ENCODE measurements around the gene TRAPPC14. TPM values are rescaled to one million over a fixed set of nuclear protein-coding genes. Genes with fewer than 3 reads are reported as not detected.

The TRAPPC14 gene
- total and polyA plus RNA-seq, 2 of the 13 experiments (the other 11 are each of a cell fraction or from before 2014, with no cell fraction given), result 4.7 to 9.6 TPM

DNA sequence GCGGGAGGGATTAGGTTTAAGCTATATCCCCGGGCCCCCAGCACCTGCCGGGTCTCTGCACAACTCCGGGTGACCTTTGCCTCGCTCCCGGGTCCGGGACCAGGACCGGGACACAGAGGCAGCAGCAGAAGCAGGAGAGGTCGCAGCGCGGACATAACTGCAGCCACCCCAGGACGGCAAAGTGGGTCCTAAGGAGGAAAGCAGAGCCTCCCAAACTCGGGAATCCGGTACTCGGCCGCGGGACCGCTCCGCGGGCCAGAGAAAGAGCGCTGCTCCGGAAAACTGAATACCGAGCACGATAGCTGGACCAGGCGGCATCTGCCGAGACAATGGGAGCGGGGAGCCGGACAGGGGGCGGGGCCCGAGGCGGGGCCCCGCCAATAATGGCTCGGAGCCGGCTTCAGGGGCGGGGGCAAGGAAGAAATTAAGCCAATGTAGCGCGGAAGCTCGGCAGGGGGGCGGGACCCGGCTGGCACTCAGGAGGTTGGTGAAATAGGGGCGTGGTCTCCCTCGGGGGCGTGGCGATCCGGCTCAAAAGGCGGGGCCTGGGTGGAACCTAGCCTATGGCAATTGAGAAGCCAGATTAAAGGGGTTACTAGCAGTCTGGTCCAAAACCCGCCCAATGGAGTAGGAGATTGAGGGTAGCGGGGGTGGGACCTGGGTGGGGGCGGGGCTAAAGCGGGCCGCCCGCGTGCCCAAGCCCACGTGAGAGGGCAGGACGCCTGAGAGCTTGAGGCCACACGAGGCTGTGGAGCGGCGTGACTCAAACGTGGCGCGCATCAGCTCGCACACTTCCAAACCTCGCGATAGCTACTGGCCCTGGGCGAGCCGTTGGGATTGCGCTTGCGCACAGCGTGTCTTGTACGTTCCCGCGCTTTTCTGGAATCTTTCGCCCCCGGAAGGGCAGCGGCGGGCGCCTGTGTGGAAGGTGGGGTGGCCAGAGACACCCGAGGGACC, 18.8 kb upstream of the TRAPPC14 start, which contains the start of the genes GPC2 and STAG3 (continued):
- TF ChIP-seq NFAT5 (CRISPR knock-in tag; IDR thresholded peaks at IDR 0.05) (peak; percentile 83; the same call in 1 of the 2 replicates), BORCS8-MEF2B (CRISPR knock-in tag; IDR thresholded peaks at IDR 0.05) (peak; percentile 43; the same call in 1 of the 2 replicates), ZNF660 (CRISPR knock-in tag; IDR thresholded peaks at IDR 0.05; ENCODE audit: borderline replicate concordance, low read depth) (no peak), SATB2 (CRISPR knock-in tag; IDR thresholded peaks at IDR 0.05) (peak; percentile 52; the same call in 1 of the 2 replicates), ZNF768 (CRISPR knock-in tag; IDR thresholded peaks at IDR 0.05) (no peak; the same call in 1 of the 2 replicates), DRAP1 (CRISPR knock-in tag; IDR thresholded peaks at IDR 0.05) (peak; percentile 45; the same call in 1 of the 2 replicates), CHCHD3 (CRISPR knock-in tag; IDR thresholded peaks at IDR 0.05) (0 out of 2 replicates have a peak, but pooled peaks have one; percentile 66), ZNF34 (CRISPR knock-in tag; IDR thresholded peaks at IDR 0.05; ENCODE audit: borderline replicate concordance) (no peak), SP2 (CRISPR knock-in tag; IDR thresholded peaks at IDR 0.05) (peak; percentile 79), MED13 (CRISPR knock-in tag; IDR thresholded peaks at IDR 0.05) (0 out of 2 replicates have a peak, but pooled peaks have one; percentile 25), SMAD9 (CRISPR knock-in tag; IDR thresholded peaks at IDR 0.05) (no peak), NFYC (CRISPR knock-in tag; IDR thresholded peaks at IDR 0.05) (peak; percentile 71), ATF7 (IDR thresholded peaks at IDR 0.05) (no peak), ATF7 (CRISPR knock-in tag; IDR thresholded peaks at IDR 0.05) (no peak), ZNF710 (CRISPR knock-in tag; IDR thresholded peaks at IDR 0.05; ENCODE audit: borderline replicate concordance) (0 out of 2 replicates have a peak, but pooled peaks have one; percentile 22), SAP130 (CRISPR knock-in tag; IDR thresholded peaks at IDR 0.05; ENCODE audit: low read depth) (peak; percentile 13; the same call in 1 of the 2 replicates), NR1H2 (CRISPR knock-in tag; IDR thresholded peaks at IDR 0.05; ENCODE audit: borderline replicate concordance, low read depth) (0 out of 2 replicates have a peak, but pooled peaks have one; percentile 45), MYC (CRISPR knock-in tag; IDR thresholded peaks at IDR 0.05; ENCODE audit: borderline replicate concordance) (peak; percentile 53; the same call in 1 of the 2 replicates)
- TF ChIP-seq, protein P1, sequence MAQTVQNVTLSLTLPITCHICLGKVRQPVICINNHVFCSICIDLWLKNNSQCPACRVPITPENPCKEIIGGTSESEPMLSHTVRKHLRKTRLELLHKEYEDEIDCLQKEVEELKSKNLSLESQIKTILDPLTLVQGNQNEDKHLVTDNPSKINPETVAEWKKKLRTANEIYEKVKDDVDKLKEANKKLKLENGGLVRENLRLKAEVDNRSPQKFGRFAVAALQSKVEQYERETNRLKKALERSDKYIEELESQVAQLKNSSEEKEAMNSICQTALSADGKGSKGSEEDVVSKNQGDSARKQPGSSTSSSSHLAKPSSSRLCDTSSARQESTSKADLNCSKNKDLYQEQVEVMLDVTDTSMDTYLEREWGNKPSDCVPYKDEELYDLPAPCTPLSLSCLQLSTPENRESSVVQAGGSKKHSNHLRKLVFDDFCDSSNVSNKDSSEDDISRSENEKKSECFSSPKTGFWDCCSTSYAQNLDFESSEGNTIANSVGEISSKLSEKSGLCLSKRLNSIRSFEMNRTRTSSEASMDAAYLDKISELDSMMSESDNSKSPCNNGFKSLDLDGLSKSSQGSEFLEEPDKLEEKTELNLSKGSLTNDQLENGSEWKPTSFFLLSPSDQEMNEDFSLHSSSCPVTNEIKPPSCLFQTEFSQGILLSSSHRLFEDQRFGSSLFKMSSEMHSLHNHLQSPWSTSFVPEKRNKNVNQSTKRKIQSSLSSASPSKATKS (CRISPR knock-in tag; IDR thresholded peaks at IDR 0.05), result no peak

Measured in HepG2 (cell line).